Stimulated activated CD4-positive, alpha-beta T cell treated with anti-CD3 and anti-CD28 coated beads, Interleukin-4, amount 100 ng/mL, for 1 hour (primary cell): ENCODE results near the gene GALNT13.

ENCODE experiments used
- DNase-seq: peaks from one replicate; pipeline ENCODE4 v3.0.0-alpha.2; 2020

The GALNT13 gene

GRCh38 chr2:154229966-154230365 is 358.2 kb downstream of the GALNT13 start:
- DNase-seq = no peak

- DNase-seq = no peak
Measured at GRCh38 chr2:154231021-154231420, 359.3 kb downstream of the GALNT13 start.

- no peak for DNase-seq
Measured at GRCh38 chr2:154233231-154233630, 361.5 kb downstream of the GALNT13 start.

- DNase-seq = no peak
Measured at GRCh38 chr2:154238252-154238651, 366.5 kb downstream of the GALNT13 start.

GRCh38 chr2:154240316-154240715 is 368.6 kb downstream of the GALNT13 start:
- DNase-seq = no peak

GRCh38 chr2:154240921-154241379 is 369.2 kb downstream of the GALNT13 start:
- DNase-seq = no peak

GRCh38 chr2:154242687-154243086 is 371.0 kb downstream of the GALNT13 start:
- DNase-seq = no peak

GRCh38 chr2:154243685-154244084 is 372.0 kb downstream of the GALNT13 start:
- no peak for DNase-seq

GRCh38 chr2:154244932-154245331 is 373.2 kb downstream of the GALNT13 start:
- DNase-seq = no peak

GRCh38 chr2:154247503-154247902 is 375.8 kb downstream of the GALNT13 start:
- no peak for DNase-seq

- DNase-seq = no peak
Measured at GRCh38 chr2:154256136-154256535, 384.4 kb downstream of the GALNT13 start.

GRCh38 chr2:154259030-154259429 is 387.3 kb downstream of the GALNT13 start:
- DNase-seq = no peak

- no peak for DNase-seq
Measured at GRCh38 chr2:154261473-154262027, 389.8 kb downstream of the GALNT13 start.

- DNase-seq = no peak
Measured at GRCh38 chr2:154263206-154263605, 391.5 kb downstream of the GALNT13 start.

GRCh38 chr2:154264024-154264423 is 392.3 kb downstream of the GALNT13 start:
- DNase-seq = no peak

- no peak for DNase-seq
Measured at GRCh38 chr2:154267983-154268382, 396.3 kb downstream of the GALNT13 start.

- no peak for DNase-seq
Measured at GRCh38 chr2:154280543-154280942, 408.8 kb downstream of the GALNT13 start.

GRCh38 chr2:154289870-154290269 is 418.1 kb downstream of the GALNT13 start:
- DNase-seq = no peak

GRCh38 chr2:154291511-154291910 is 419.8 kb downstream of the GALNT13 start:
- DNase-seq = no peak

GRCh38 chr2:154291927-154292326 is 420.2 kb downstream of the GALNT13 start:
- DNase-seq = no peak

- DNase-seq = no peak
Measured at GRCh38 chr2:154293864-154294263, 422.1 kb downstream of the GALNT13 start.

GRCh38 chr2:154306266-154306970 is 434.7 kb downstream of the GALNT13 start:
- no peak for DNase-seq

GRCh38 chr2:154307007-154307406 is 435.3 kb downstream of the GALNT13 start:
- no peak for DNase-seq

- no peak for DNase-seq
Measured at GRCh38 chr2:154324601-154325000, 452.9 kb downstream of the GALNT13 start.

GRCh38 chr2:154329510-154329909 is 457.8 kb downstream of the GALNT13 start:
- no peak for DNase-seq
